ENCODE data around the gene LRRC18. TPM values are rescaled to one million over a fixed set of nuclear protein-coding genes. Genes with fewer than 3 reads are reported as not detected.

Gene LRRC18
- total and polyA plus RNA-seq, 10 of the 15 experiments (the other 5 are each of a cell fraction or from before 2014, with no cell fraction given), result 0.16 to 0.47 (median 0.24) TPM; not detected in 6

DNA sequence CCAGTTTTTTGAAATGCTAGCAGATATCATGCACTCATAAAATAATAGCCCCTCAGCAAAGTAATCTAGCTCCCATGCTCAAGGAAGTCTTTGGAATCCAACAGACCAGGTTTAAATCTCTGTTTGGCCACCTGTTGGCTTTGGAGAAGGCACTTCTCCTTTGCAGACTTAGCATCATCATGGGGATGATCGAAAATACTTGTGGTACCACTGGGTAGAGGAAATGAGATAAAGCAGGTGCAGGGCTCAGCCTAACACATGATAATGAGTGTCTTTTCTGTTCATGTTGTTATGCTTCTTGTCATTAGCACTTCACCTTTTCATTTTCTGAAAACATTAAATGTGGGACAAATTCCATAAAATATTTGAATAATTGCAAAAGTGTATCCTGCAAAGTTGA lies 67.4 kb downstream of the LRRC18 start:
- RAD21 ChIA-PET (ENCODE audit: unreplicated experiment), result no interaction called here
- intact Hi-C loops (cut with micrococcal nuclease; ENCODE audit: unreplicated experiment) (no loop called here), in situ Hi-C loops (cut with MboI) (loop anchor here (25.0 kb wide), 1 partner anchor 110 kb away; no protein-coding TSS in a partner anchor)
- H3K4me2 ChIP-seq (ENCODE audit: control insufficient read depth, insufficient read depth), result no peak overlapping the region
- FAIRE-seq (no peak), DNase-seq (ENCODE audit: low read depth, low spot score) (no peak), ATAC-seq (peak; percentile 47; the same call in 1 of the 3 replicates)
- TF ChIP-seq SPI1 (IDR thresholded peaks at IDR 0.05; ENCODE audit: borderline replicate concordance, insufficient read depth, low read depth, low read length) (peak; percentile 46; the same call in 1 of the 2 replicates), NR2C1 (IDR thresholded peaks at IDR 0.05) (no peak)
- POLR2A ChIA-PET, result no interaction called here
- H4K20me1 ChIP-seq (ENCODE audit: control insufficient read depth, insufficient read depth), result no peaks in the 10 kb centered on the region; the same call in 1 of the 2 replicates
- no peaks in the 10 kb centered on the region for H3K4me1 ChIP-seq (ENCODE audit: control insufficient read depth, insufficient read depth, low read length)
- CTCF ChIA-PET, result interaction anchor here (0.7 to 1.8 kb wide), 3 partner anchors 13 to 170 kb away, joined by 3 to 4 read pairs (median 3); no protein-coding TSS in a partner anchor
- no peaks in the 10 kb centered on the region for H3K27me3 ChIP-seq (replicated peaks in 1 of 2; ENCODE audit: control insufficient read depth in 2 of 2, insufficient read depth in 2 of 2, low read length in 1 of 2)
- no TSS peak for BruUV-seq (replicated peaks)
- peaks cover 12 to 27% of the 10 kb centered on the region in 2 experiments for H3K36me3 ChIP-seq (ENCODE audit: control insufficient read depth in 2 of 2, insufficient read depth in 2 of 2, low read length in 1 of 2)
- no peak overlapping the region for H3K27ac ChIP-seq (ENCODE audit: control insufficient read depth, insufficient read depth)
- H3K9ac ChIP-seq (ENCODE audit: control insufficient read depth, insufficient read depth, low read length), result no peak overlapping the region
- no peak overlapping the region for H3K4me3 ChIP-seq
- H2AFZ ChIP-seq (ENCODE audit: control insufficient read depth, low read depth, low read length), result no peak overlapping the region
- no peaks in the 10 kb centered on the region for H3K9me3 ChIP-seq (replicated peaks; ENCODE audit: control insufficient read depth, insufficient read depth, low read length)
- H3K79me2 ChIP-seq (ENCODE audit: control insufficient read depth, insufficient read depth, low read length), result no peaks in the 10 kb centered on the region
- 0% methylated on average over 1 of the region's 1 CpG for WGBS (ENCODE audit: insufficient coverage, insufficient replicate concordance, low lambda C conversion rate, missing lambda C conversion rate)
- SMC1A ChIA-PET (ENCODE audit: uncharacterized antibody, unreplicated experiment), result no interaction called here

Small RNAs within 50 kb of the gene (microRNA-seq; reads per million reads assigned to microRNA genes)
- not detected for gene MIR4294

Small RNAs within 50 kb of the gene (small RNA-seq; reads per million reads assigned to genes)
- not detected for gene MIR4294

Other genes starting within 250 kb of the LRRC18 start
- not detected in 2 replicates for gene VSTM4, start 175.7 kb upstream of the LRRC18 start, total RNA-seq (2014; rRNA removed)
- not detected in 2 replicates for gene VSTM4, start 175.7 kb upstream of the LRRC18 start, total RNA-seq (2014; rRNA removed; fragmentation: Illumina TruSeq; extraction: Trizol)
- 0.08 TPM in 1 of 2 replicates, not detected in the other for gene VSTM4, start 175.7 kb upstream of the LRRC18 start, total RNA-seq (2021)
- gene VSTM4, start 175.7 kb upstream of the LRRC18 start, polyA plus RNA-seq (2011; rRNA removed), result 0.14 TPM in 2 replicates
- 0.01 TPM in 1 of 2 replicates, not detected in the other for gene VSTM4, start 175.7 kb upstream of the LRRC18 start, polyA plus RNA-seq (2014; fragmentation: Illumina TruSeq; extraction: Trizol)
- gene VSTM4, start 175.7 kb upstream of the LRRC18 start, polyA plus RNA-seq (2014; fragmentation: Nextera tagmentation; extraction: Ambion mirVana), result under 1 TPM in 1 of 2 experiments, not detected in 1; 0.02 TPM
- not detected in 2 replicates for gene VSTM4, start 175.7 kb upstream of the LRRC18 start, polyA plus RNA-seq (2014; rRNA removed)
- gene VSTM4, start 175.7 kb upstream of the LRRC18 start, polyA plus RNA-seq (2016; fragmentation: Nextera tagmentation; extraction: Ambion mirVana), result not detected
- not detected in 2 replicates for gene FAM170B, start 194.2 kb upstream of the LRRC18 start, total RNA-seq (2014; rRNA removed)
- not detected in 2 replicates for gene FAM170B, start 194.2 kb upstream of the LRRC18 start, total RNA-seq (2014; rRNA removed; fragmentation: Illumina TruSeq; extraction: Trizol)
- gene FAM170B, start 194.2 kb upstream of the LRRC18 start, total RNA-seq (2021), result not detected in 2 replicates
- not detected in 2 replicates for gene FAM170B, start 194.2 kb upstream of the LRRC18 start, polyA plus RNA-seq (2011; rRNA removed)
- gene FAM170B, start 194.2 kb upstream of the LRRC18 start, polyA plus RNA-seq (2014; fragmentation: Illumina TruSeq; extraction: Trizol), result not detected in 2 replicates
- not detected for gene FAM170B, start 194.2 kb upstream of the LRRC18 start, polyA plus RNA-seq (2014; fragmentation: Nextera tagmentation; extraction: Ambion mirVana)
- gene FAM170B, start 194.2 kb upstream of the LRRC18 start, polyA plus RNA-seq (2014; rRNA removed), result not detected in 2 replicates
- gene FAM170B, start 194.2 kb upstream of the LRRC18 start, polyA plus RNA-seq (2016; fragmentation: Nextera tagmentation; extraction: Ambion mirVana), result not detected
- gene TMEM273, start 248.6 kb upstream of the LRRC18 start, total RNA-seq (2014; rRNA removed), result 26.5 and 30.6 TPM in 2 replicates
- 24.0 and 26.3 TPM in 2 replicates for gene TMEM273, start 248.6 kb upstream of the LRRC18 start, total RNA-seq (2014; rRNA removed; fragmentation: Illumina TruSeq; extraction: Trizol)
- gene TMEM273, start 248.6 kb upstream of the LRRC18 start, total RNA-seq (2021), result 20.9 and 23.5 TPM in 2 replicates
- 46.3 and 47.3 TPM in 2 replicates for gene TMEM273, start 248.6 kb upstream of the LRRC18 start, polyA plus RNA-seq (2011; rRNA removed)
- gene TMEM273, start 248.6 kb upstream of the LRRC18 start, polyA plus RNA-seq (2014; fragmentation: Illumina TruSeq; extraction: Trizol), result 35.6 and 41.3 TPM in 2 replicates
- 10 to 100 TPM; 25.6 to 28.6 TPM for gene TMEM273, start 248.6 kb upstream of the LRRC18 start, polyA plus RNA-seq (2014; fragmentation: Nextera tagmentation; extraction: Ambion mirVana)
- gene TMEM273, start 248.6 kb upstream of the LRRC18 start, polyA plus RNA-seq (2014; rRNA removed), result 33.9 and 40.4 TPM in 2 replicates
- gene TMEM273, start 248.6 kb upstream of the LRRC18 start, polyA plus RNA-seq (2016; fragmentation: Nextera tagmentation; extraction: Ambion mirVana), result 10 to 100 TPM; 10.3 to 12.2 TPM